HEK293 (cell line): ENCODE results near the gene CLMN.

Experiments
- EGR2 ChIP-seq: fragments of 450-650 bp; formaldehyde crosslinking; IDR thresholded peaks from 2 replicates; pipeline ENCODE4 v1.5.1; 2016; ENCODE audit warnings: low read depth, missing biosample characterization, missing genetic modification characterization
- GFI1B ChIP-seq: fragments of 450-650 bp; formaldehyde crosslinking; IDR thresholded peaks from 2 replicates; pipeline ENCODE4 v1.5.1; 2016; ENCODE audit warnings: missing biosample characterization, missing genetic modification characterization
- ZNF530 ChIP-seq: fragments of 450-650 bp; formaldehyde crosslinking; IDR thresholded peaks from 2 replicates; pipeline ENCODE4 v1.5.1; 2016; ENCODE audit warnings: low read depth, missing biosample characterization, missing genetic modification characterization
- TF ChIP-seq, protein P1 (sequence below): fragments of 450-650 bp; formaldehyde crosslinking; IDR thresholded peaks from 2 replicates; pipeline ENCODE4 v1.5.1; 2016; ENCODE audit warnings: missing biosample characterization, missing genetic modification characterization
- TF ChIP-seq, protein P2 (sequence below): fragments of 450-650 bp; formaldehyde crosslinking; IDR thresholded peaks from 2 replicates; pipeline ENCODE4 v1.5.1; 2017; ENCODE audit warnings: missing biosample characterization, missing genetic modification characterization
- TF ChIP-seq, protein P3 (sequence below): fragments of 450-650 bp; formaldehyde crosslinking; IDR thresholded peaks from 2 replicates; pipeline ENCODE4 v1.5.1; 2016; ENCODE audit warnings: missing biosample characterization, missing genetic modification characterization, low read depth
- TF ChIP-seq, protein P4 (sequence below): fragments of 450-650 bp; formaldehyde crosslinking; IDR thresholded peaks from 2 replicates; pipeline ENCODE4 v1.5.1; 2016; ENCODE audit warnings: missing biosample characterization, missing genetic modification characterization

DNA sequence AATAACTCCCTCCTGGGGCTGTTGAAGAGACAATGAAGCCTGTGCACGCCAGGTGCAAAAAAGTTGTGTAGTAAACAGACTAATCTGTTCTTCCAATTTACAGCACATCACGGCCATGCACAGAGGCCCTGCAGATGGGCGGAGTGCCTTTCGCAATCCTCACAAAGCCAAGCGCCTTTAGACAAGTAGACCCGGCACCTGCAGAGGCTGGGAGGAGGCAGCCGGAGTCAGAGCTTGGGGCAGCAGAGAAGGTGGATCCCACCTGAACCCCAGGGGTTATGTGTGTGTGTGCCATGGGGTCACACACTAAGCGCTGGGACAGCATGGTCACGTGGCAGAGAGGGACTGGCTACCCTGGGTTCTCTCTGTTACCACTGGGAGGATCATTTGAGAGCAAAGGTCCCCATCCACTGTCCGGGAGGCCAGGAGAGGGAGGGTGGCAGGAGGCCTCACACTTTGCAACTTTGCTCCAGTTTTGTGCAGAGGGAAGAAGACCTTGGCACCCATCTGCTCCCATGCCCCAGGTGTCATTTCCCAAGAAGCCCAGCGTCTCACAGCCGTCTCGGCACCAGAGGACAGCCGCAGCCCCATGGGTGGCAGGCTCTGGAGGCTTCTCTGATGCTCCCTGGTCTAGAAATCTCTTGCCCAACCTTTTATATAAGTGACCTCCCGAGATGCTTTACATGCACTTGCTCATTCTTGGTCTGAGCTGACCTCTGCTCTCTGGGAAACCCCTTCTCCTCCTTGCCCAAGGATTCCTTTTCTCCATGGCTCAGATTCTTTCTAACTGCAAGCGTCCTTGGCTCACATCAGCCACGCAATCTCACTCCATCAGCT lies 82.4 kb downstream of the CLMN start:
- no peak for TF ChIP-seq GFI1B (tag by site-specific recombination)
- TF ChIP-seq, protein P1, sequence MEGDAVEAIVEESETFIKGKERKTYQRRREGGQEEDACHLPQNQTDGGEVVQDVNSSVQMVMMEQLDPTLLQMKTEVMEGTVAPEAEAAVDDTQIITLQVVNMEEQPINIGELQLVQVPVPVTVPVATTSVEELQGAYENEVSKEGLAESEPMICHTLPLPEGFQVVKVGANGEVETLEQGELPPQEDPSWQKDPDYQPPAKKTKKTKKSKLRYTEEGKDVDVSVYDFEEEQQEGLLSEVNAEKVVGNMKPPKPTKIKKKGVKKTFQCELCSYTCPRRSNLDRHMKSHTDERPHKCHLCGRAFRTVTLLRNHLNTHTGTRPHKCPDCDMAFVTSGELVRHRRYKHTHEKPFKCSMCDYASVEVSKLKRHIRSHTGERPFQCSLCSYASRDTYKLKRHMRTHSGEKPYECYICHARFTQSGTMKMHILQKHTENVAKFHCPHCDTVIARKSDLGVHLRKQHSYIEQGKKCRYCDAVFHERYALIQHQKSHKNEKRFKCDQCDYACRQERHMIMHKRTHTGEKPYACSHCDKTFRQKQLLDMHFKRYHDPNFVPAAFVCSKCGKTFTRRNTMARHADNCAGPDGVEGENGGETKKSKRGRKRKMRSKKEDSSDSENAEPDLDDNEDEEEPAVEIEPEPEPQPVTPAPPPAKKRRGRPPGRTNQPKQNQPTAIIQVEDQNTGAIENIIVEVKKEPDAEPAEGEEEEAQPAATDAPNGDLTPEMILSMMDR = no peak
- no peak for TF ChIP-seq ZNF530 (tag by site-specific recombination)
- TF ChIP-seq, protein P2, sequence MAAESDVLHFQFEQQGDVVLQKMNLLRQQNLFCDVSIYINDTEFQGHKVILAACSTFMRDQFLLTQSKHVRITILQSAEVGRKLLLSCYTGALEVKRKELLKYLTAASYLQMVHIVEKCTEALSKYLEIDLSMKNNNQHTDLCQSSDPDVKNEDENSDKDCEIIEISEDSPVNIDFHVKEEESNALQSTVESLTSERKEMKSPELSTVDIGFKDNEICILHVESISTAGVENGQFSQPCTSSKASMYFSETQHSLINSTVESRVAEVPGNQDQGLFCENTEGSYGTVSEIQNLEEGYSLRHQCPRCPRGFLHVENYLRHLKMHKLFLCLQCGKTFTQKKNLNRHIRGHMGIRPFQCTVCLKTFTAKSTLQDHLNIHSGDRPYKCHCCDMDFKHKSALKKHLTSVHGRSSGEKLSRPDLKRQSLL (tag by site-specific recombination) = no peak
- TF ChIP-seq, protein P3, sequence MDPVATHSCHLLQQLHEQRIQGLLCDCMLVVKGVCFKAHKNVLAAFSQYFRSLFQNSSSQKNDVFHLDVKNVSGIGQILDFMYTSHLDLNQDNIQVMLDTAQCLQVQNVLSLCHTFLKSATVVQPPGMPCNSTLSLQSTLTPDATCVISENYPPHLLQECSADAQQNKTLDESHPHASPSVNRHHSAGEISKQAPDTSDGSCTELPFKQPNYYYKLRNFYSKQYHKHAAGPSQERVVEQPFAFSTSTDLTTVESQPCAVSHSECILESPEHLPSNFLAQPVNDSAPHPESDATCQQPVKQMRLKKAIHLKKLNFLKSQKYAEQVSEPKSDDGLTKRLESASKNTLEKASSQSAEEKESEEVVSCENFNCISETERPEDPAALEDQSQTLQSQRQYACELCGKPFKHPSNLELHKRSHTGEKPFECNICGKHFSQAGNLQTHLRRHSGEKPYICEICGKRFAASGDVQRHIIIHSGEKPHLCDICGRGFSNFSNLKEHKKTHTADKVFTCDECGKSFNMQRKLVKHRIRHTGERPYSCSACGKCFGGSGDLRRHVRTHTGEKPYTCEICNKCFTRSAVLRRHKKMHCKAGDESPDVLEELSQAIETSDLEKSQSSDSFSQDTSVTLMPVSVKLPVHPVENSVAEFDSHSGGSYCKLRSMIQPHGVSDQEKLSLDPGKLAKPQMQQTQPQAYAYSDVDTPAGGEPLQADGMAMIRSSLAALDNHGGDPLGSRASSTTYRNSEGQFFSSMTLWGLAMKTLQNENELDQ = no peak
- TF ChIP-seq, protein P4, sequence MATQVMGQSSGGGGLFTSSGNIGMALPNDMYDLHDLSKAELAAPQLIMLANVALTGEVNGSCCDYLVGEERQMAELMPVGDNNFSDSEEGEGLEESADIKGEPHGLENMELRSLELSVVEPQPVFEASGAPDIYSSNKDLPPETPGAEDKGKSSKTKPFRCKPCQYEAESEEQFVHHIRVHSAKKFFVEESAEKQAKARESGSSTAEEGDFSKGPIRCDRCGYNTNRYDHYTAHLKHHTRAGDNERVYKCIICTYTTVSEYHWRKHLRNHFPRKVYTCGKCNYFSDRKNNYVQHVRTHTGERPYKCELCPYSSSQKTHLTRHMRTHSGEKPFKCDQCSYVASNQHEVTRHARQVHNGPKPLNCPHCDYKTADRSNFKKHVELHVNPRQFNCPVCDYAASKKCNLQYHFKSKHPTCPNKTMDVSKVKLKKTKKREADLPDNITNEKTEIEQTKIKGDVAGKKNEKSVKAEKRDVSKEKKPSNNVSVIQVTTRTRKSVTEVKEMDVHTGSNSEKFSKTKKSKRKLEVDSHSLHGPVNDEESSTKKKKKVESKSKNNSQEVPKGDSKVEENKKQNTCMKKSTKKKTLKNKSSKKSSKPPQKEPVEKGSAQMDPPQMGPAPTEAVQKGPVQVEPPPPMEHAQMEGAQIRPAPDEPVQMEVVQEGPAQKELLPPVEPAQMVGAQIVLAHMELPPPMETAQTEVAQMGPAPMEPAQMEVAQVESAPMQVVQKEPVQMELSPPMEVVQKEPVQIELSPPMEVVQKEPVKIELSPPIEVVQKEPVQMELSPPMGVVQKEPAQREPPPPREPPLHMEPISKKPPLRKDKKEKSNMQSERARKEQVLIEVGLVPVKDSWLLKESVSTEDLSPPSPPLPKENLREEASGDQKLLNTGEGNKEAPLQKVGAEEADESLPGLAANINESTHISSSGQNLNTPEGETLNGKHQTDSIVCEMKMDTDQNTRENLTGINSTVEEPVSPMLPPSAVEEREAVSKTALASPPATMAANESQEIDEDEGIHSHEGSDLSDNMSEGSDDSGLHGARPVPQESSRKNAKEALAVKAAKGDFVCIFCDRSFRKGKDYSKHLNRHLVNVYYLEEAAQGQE = no peak
- TF ChIP-seq EGR2 = no peak
